Smooth muscle cell (in vitro differentiated cells): ENCODE data around the gene OR6T1. TPM values are rescaled to one million over a fixed set of nuclear protein-coding genes. Genes with fewer than 3 reads are reported as not detected.

Experiments used
- DNase-seq: peaks from one replicate; lab custom pipeline; 2025; ENCODE audit not compliant: unreplicated experiment; lab: John Stamatoyannopoulos, UW
- H2AFZ ChIP-seq: fragments of 200-600 bp; sonication (generic); 2 replicates; pipeline ENCODE4 v1.6.0; 2016; ENCODE audit warnings: antibody characterized with exemption, low read depth, mild to moderate bottlenecking
- H3F3A ChIP-seq: fragments of 200-600 bp; sonication (generic); 2 replicates; pipeline ENCODE4 v1.6.0; 2017; ENCODE audit warnings: antibody characterized with exemption, low read depth
- H3K27ac ChIP-seq: fragments of 200-600 bp; sonication (generic); 2 replicates; pipeline ENCODE4 v1.5.1; 2016; ENCODE audit warnings: low read depth, mild to moderate bottlenecking
- H3K27me3 ChIP-seq: fragments of 200-600 bp; sonication (generic); 2 replicates; pipeline ENCODE4 v1.6.1; 2016; ENCODE audit warnings: low read depth, mild to moderate bottlenecking
- H3K36me3 ChIP-seq: fragments of 200-600 bp; sonication (generic); 2 replicates; pipeline ENCODE4 v1.5.1; 2016; ENCODE audit warnings: low read depth
- H3K4me1 ChIP-seq: fragments of 200-600 bp; sonication (generic); 2 replicates; pipeline ENCODE4 v1.5.1; 2016; ENCODE audit warnings: low read depth
- H3K4me2 ChIP-seq: fragments of 200-600 bp; sonication (generic); 2 replicates; pipeline ENCODE4 v1.6.0; 2016; ENCODE audit warnings: mild to moderate bottlenecking
- H3K4me3 ChIP-seq: fragments of 200-600 bp; sonication (generic); 2 replicates; pipeline ENCODE4 v1.5.1; 2016; ENCODE audit warnings: mild to moderate bottlenecking
- H3K79me2 ChIP-seq: fragments of 200-600 bp; sonication (generic); 2 replicates; pipeline ENCODE4 v1.6.0; 2016; ENCODE audit warnings: low read depth, mild to moderate bottlenecking
- H3K9ac ChIP-seq: fragments of 200-600 bp; sonication (generic); 2 replicates; pipeline ENCODE4 v1.6.0; 2016; ENCODE audit warnings: low read depth
- H3K9me3 ChIP-seq: fragments of 200-600 bp; sonication (generic); replicated peaks from 2 replicates; pipeline ENCODE4 v1.5.1; 2016; ENCODE audit warnings: low read depth
- H4K20me1 ChIP-seq: fragments of 200-600 bp; sonication (generic); 2 replicates; pipeline ENCODE4 v1.6.0; 2016; ENCODE audit warnings: low read depth
- CTCF ChIP-seq: fragments of 200-600 bp; sonication (generic); IDR thresholded peaks from 2 replicates; pipeline ENCODE4 v1.5.1; 2017; ENCODE audit warnings: borderline replicate concordance, mild to moderate bottlenecking, antibody characterized with exemption; ENCODE audit not compliant: insufficient read depth, poor library complexity, severe bottlenecking
- WGBS: methylation state at CpG from one replicate; pipeline ENCODE4 v1.1.7; 2016; ENCODE audit warnings: low lambda C conversion rate; 5-methylcytosine and 5-hydroxymethylcytosine counted together
- polyA plus RNA-seq: library from polyadenylated mRNA; unstranded; fragments of >200 nt; fragmentation: Nextera tagmentation; extraction: Ambion mirVana; gene quantifications from 2 replicates; pipeline ENCODE4 v1.2.1, GENCODE V29; 2016
- total RNA-seq: library from RNA; depleted of rRNA; stranded (reverse); fragments of >200 nt; gene quantifications from 2 replicates; pipeline ENCODE4 v1.2.3, GENCODE V29; 2014

OR6T1 gene
- total and polyA plus RNA-seq, 2 experiments from 2014 or later, result not detected

DNA sequence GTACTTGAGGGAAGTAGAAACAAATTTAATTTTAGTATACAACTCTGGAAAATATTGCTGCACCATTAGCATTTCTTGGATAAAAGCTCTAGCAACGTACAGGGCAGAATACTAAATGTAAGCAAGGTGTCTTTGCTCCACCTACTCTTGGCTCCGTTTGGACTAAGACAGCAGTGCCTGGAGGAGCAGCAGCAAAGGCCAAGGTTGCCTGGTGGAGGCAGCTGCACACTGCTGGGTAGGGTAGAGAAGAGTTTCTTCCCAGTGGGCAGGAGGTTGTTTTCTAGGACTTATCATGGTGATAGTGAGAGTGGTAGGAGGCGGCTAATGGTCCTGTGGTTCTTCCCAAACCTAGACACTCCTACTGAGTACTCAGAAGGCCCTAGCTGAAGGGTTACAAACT is 43.8 kb downstream of the OR6T1 start:
- Histone ChIP-seq H3K27me3 (no peaks in the 10 kb centered on the region), H3K79me2 (no peaks in the 10 kb centered on the region), H2AFZ (no peak overlapping the region), H3K36me3 (no peaks in the 10 kb centered on the region), H3K9ac (no peak overlapping the region), H3K4me1 (no peaks in the 10 kb centered on the region), H3F3A (no peaks in the 10 kb centered on the region), H3K4me3 (no peak overlapping the region), H4K20me1 (no peaks in the 10 kb centered on the region), H3K9me3 (no peaks in the 10 kb centered on the region), H3K27ac (no peak overlapping the region), H3K4me2 (no peak overlapping the region)
- DNase-seq, result no peak
- TF ChIP-seq CTCF, result no peak
- 92% methylated on average over 3 of the region's 3 CpGs for WGBS

Other genes starting within 250 kb of the OR6T1 start
- 3.6 and 6.3 TPM in 2 replicates for gene ZNF202, start 202.2 kb downstream of the OR6T1 start, total RNA-seq
- gene ZNF202, start 202.2 kb downstream of the OR6T1 start, polyA plus RNA-seq, result 6.1 and 6.2 TPM in 2 replicates
- not detected in 2 replicates for gene OR6X1, start 189.3 kb downstream of the OR6T1 start, total RNA-seq
- not detected in 2 replicates for gene OR6X1, start 189.3 kb downstream of the OR6T1 start, polyA plus RNA-seq
- gene OR6M1, start 137.5 kb downstream of the OR6T1 start, total RNA-seq, result not detected in 2 replicates
- gene OR6M1, start 137.5 kb downstream of the OR6T1 start, polyA plus RNA-seq, result not detected in 2 replicates
- gene TMEM225, start 58.2 kb downstream of the OR6T1 start, total RNA-seq, result not detected in 2 replicates
- not detected in 2 replicates for gene TMEM225, start 58.2 kb downstream of the OR6T1 start, polyA plus RNA-seq
- not detected in 2 replicates for gene OR8D4, start 41.7 kb downstream of the OR6T1 start, total RNA-seq
- gene OR8D4, start 41.7 kb downstream of the OR6T1 start, polyA plus RNA-seq, result not detected in 2 replicates
- not detected in 2 replicates for gene OR4D5, start 4.2 kb downstream of the OR6T1 start, total RNA-seq
- not detected in 2 replicates for gene OR4D5, start 4.2 kb downstream of the OR6T1 start, polyA plus RNA-seq
- gene OR10S1, start 33.9 kb upstream of the OR6T1 start, total RNA-seq, result not detected in 2 replicates
- gene OR10S1, start 33.9 kb upstream of the OR6T1 start, polyA plus RNA-seq, result not detected in 2 replicates
- gene OR10G6, start 51.3 kb upstream of the OR6T1 start, total RNA-seq, result not detected in 2 replicates
- not detected in 2 replicates for gene OR10G6, start 51.3 kb upstream of the OR6T1 start, polyA plus RNA-seq
- gene OR10G4, start 69.2 kb upstream of the OR6T1 start, total RNA-seq, result not detected in 2 replicates
- not detected in 2 replicates for gene OR10G4, start 69.2 kb upstream of the OR6T1 start, polyA plus RNA-seq
- gene OR10G9, start 79.2 kb upstream of the OR6T1 start, total RNA-seq, result not detected in 2 replicates
- gene OR10G9, start 79.2 kb upstream of the OR6T1 start, polyA plus RNA-seq, result not detected in 2 replicates
- gene OR10G8, start 83.0 kb upstream of the OR6T1 start, total RNA-seq, result not detected in 2 replicates
- gene OR10G8, start 83.0 kb upstream of the OR6T1 start, polyA plus RNA-seq, result not detected in 2 replicates
- gene OR10G7, start 97.5 kb upstream of the OR6T1 start, total RNA-seq, result not detected in 2 replicates
- gene OR10G7, start 97.5 kb upstream of the OR6T1 start, polyA plus RNA-seq, result not detected in 2 replicates
- gene VWA5A, start 171.6 kb upstream of the OR6T1 start, total RNA-seq, result 10.1 and 11.5 TPM in 2 replicates
- gene VWA5A, start 171.6 kb upstream of the OR6T1 start, polyA plus RNA-seq, result 12.3 and 16.0 TPM in 2 replicates
- gene OR10D3, start 239.5 kb upstream of the OR6T1 start, total RNA-seq, result not detected in 2 replicates
- gene OR10D3, start 239.5 kb upstream of the OR6T1 start, polyA plus RNA-seq, result not detected in 2 replicates